IMR-90 (cell line): Measurements from ENCODE around the gene MEGF9. TPM values are rescaled to one million over a fixed set of nuclear protein-coding genes. Genes with fewer than 3 reads are reported as not detected.

Experiments
- ATAC-seq: fragments of 200-7000 bp; cut with Tn5 transposase; 2 replicates; pipeline ENCODE4 v1.9.1; 2020; ENCODE audit warnings: low read depth, mild to moderate bottlenecking, moderate library complexity
- BruUV-seq: library from RNA; stranded (reverse); fragments of 400-500 nt; replicated peaks from 2 replicates; lab custom pipeline; 2021; lab: Mats Ljungman, UMichigan
- CTCF ChIA-PET: fragments of 300-600 bp; formaldehyde crosslinking; extraction: SDS; loops from one replicate; lab custom pipeline; 2021; ENCODE audit warnings: antibody characterized with exemption; lab: Yijun Ruan, JAX
- POLR2A ChIA-PET: fragments of 300-600 bp; sonication (Branson Sonifier 250); formaldehyde crosslinking; loops from one replicate; lab custom pipeline; 2022; ENCODE audit warnings: antibody characterized with exemption; ENCODE audit not compliant: unreplicated experiment; lab: Charles Lee
- DNase-seq: peaks from one replicate; pipeline ENCODE4 v3.0.0; 2013
- H2AFZ ChIP-seq: replicated peaks from 2 replicates; pipeline ENCODE3; 2013; ENCODE audit warnings: low read length, mild to moderate bottlenecking; ENCODE audit not compliant: poor library complexity
- H2AK5ac ChIP-seq: 2 replicates; pipeline ENCODE4 v1.6.1; 2013; ENCODE audit warnings: low read depth, low read length, inconsistent platforms
- H2AK9ac ChIP-seq: replicated peaks from 2 replicates; pipeline ENCODE3; 2013; ENCODE audit warnings: mild to moderate bottlenecking, low read depth, low read length, moderate library complexity; ENCODE audit not compliant: poor library complexity
- H2BK120ac ChIP-seq: 2 replicates; pipeline ENCODE4 v1.6.1; 2013; ENCODE audit warnings: low read depth, low read length, inconsistent platforms
- H2BK15ac ChIP-seq: 3 replicates; pipeline ENCODE4 v1.6.1; 2013; ENCODE audit warnings: low read depth, low read length, inconsistent platforms
- H2BK20ac ChIP-seq: 2 replicates; pipeline ENCODE4 v1.6.1; 2013; ENCODE audit warnings: low read depth, mild to moderate bottlenecking, inconsistent platforms, low read length, moderate library complexity
- H2BK5ac ChIP-seq: 2 replicates; pipeline ENCODE4 v1.6.1; 2013; ENCODE audit warnings: mild to moderate bottlenecking, low read depth, low read length, inconsistent platforms; ENCODE audit not compliant: poor library complexity, severe bottlenecking
- H3K14ac ChIP-seq: replicated peaks from 2 replicates; pipeline ENCODE4 v1.6.1; 2013; ENCODE audit warnings: low read depth, low read length, inconsistent platforms
- H3K18ac ChIP-seq: 2 replicates; pipeline ENCODE4 v1.6.1; 2013; ENCODE audit warnings: low read depth, low read length, control low read depth
- H3K23ac ChIP-seq: 2 replicates; pipeline ENCODE4 v1.6.1; 2013; ENCODE audit warnings: low read depth, low read length, inconsistent platforms
- H3K27ac ChIP-seq: 2 replicates; pipeline ENCODE4 v1.5.1; 2013; ENCODE audit warnings: mild to moderate bottlenecking, control low read depth, low read length; ENCODE audit not compliant: insufficient read depth
- H3K27me3 ChIP-seq: 2 replicates; pipeline ENCODE4 v1.6.1; 2013; ENCODE audit warnings: low read length; ENCODE audit not compliant: control insufficient read depth, insufficient read depth
- H3K36me3 ChIP-seq: 2 replicates; pipeline ENCODE4 v1.6.1; 2013; ENCODE audit warnings: low read length, mixed read lengths; ENCODE audit not compliant: control insufficient read depth, insufficient read depth
- H3K4ac ChIP-seq: 2 replicates; pipeline ENCODE4 v1.6.1; 2013; ENCODE audit warnings: low read depth, low read length, inconsistent platforms
- H3K4me1 ChIP-seq: 2 replicates; pipeline ENCODE4 v1.6.1; 2013; ENCODE audit warnings: low read length, mixed read lengths; ENCODE audit not compliant: control insufficient read depth, insufficient read depth
- H3K4me2 ChIP-seq: 2 replicates; pipeline ENCODE4 v1.6.1; 2013; ENCODE audit warnings: low read depth, mild to moderate bottlenecking, control low read depth, low read length, moderate library complexity
- H3K4me3 ChIP-seq: 2 replicates; pipeline ENCODE4 v1.5.1; 2013; ENCODE audit warnings: low read depth, mild to moderate bottlenecking, control low read depth, low read length, moderate library complexity; ENCODE audit not compliant: insufficient read depth
- H3K56ac ChIP-seq: 2 replicates; pipeline ENCODE4 v1.6.1; 2013; ENCODE audit warnings: low read length, inconsistent platforms; ENCODE audit not compliant: insufficient read depth; ENCODE audit errors: extremely low read depth
- H3K79me1 ChIP-seq, 2 experiments: 2 replicates each; pipeline ENCODE4 v1.6.1; 2013; ENCODE audit warnings: low read length in 2 of 2, inconsistent platforms in 1 of 2, low read depth in 1 of 2
- H3K9ac ChIP-seq: 2 replicates; pipeline ENCODE4 v1.6.1; 2013; ENCODE audit warnings: low read depth, low read length, control low read depth
- H3K9me1 ChIP-seq: 2 replicates; pipeline ENCODE4 v1.6.1; 2013; ENCODE audit warnings: low read length, inconsistent platforms; ENCODE audit not compliant: insufficient read depth
- H3K9me3 ChIP-seq: 2 replicates; pipeline ENCODE4 v1.6.1; 2013; ENCODE audit warnings: low read length; ENCODE audit not compliant: control insufficient read depth, insufficient read depth
- H4K20me1 ChIP-seq: 2 replicates; pipeline ENCODE4 v1.6.1; 2013; ENCODE audit warnings: low read length, inconsistent platforms; ENCODE audit not compliant: insufficient read depth
- H4K5ac ChIP-seq: 2 replicates; pipeline ENCODE4 v1.6.1; 2013; ENCODE audit warnings: mild to moderate bottlenecking, low read depth, low read length, control low read depth
- H4K8ac ChIP-seq, 2 experiments: 2 replicates each; pipeline ENCODE4 v1.6.1; 2013; ENCODE audit warnings: low read depth in 2 of 2, low read length in 2 of 2, control low read depth in 1 of 2, inconsistent platforms in 1 of 2
- H4K91ac ChIP-seq: 2 replicates; pipeline ENCODE4 v1.6.1; 2013; ENCODE audit warnings: low read depth, low read length, inconsistent platforms; ENCODE audit not compliant: insufficient read depth
- BHLHE40 ChIP-seq: fragments of 150-350 bp; IDR thresholded peaks from 2 replicates; pipeline ENCODE4 v1.6.1; 2016; ENCODE audit warnings: mild to moderate bottlenecking, low read depth, low read length
- CEBPB ChIP-seq: IDR thresholded peaks from 2 replicates; pipeline ENCODE4 v1.6.1; 2012; ENCODE audit warnings: low read depth, low read length, improper control_type of control experiment
- CHD1 ChIP-seq: IDR thresholded peaks from 2 replicates; pipeline ENCODE4 v1.6.1; 2012; ENCODE audit warnings: low read depth, low read length, improper control_type of control experiment
- ELK1 ChIP-seq: fragments of 150-350 bp; IDR thresholded peaks from 2 replicates; pipeline ENCODE4 v1.6.1; 2016; ENCODE audit warnings: low read depth, mild to moderate bottlenecking, low read length, moderate library complexity, borderline replicate concordance
- MXI1 ChIP-seq: IDR thresholded peaks from 2 replicates; pipeline ENCODE4 v1.6.1; 2012; ENCODE audit warnings: low read depth, mild to moderate bottlenecking, low read length, moderate library complexity, borderline replicate concordance
- POLR2A ChIP-seq: IDR thresholded peaks from 2 replicates; pipeline ENCODE4 v1.6.1; 2012; ENCODE audit warnings: mild to moderate bottlenecking, low read depth, low read length
- RAD21 ChIP-seq: IDR thresholded peaks from 2 replicates; pipeline ENCODE4 v1.6.1; 2012; ENCODE audit warnings: low read length, improper control_type of control experiment
- USF2 ChIP-seq: fragments of 150-350 bp; IDR thresholded peaks from 2 replicates; pipeline ENCODE4 v1.6.1; 2017; ENCODE audit warnings: mild to moderate bottlenecking, antibody characterized with exemption, low read length, low read depth
- WGBS, 2 experiments: methylation state at CpG; one replicate each; pipeline versions ENCODE4 v1.1.5 to v1.1.7; 2013; ENCODE audit warnings: missing lambda C conversion rate in 2 of 2; ENCODE audit not compliant: insufficient read length in 1 of 2; ENCODE audit errors: extremely low coverage in 2 of 2; 5-methylcytosine and 5-hydroxymethylcytosine counted together
- dilution Hi-C: fragments of 300-500 bp; cut with HindIII; formaldehyde crosslinking; loops from one replicate; pipeline ENCODE4 v1.14.3; 2018; ENCODE audit warnings: low sequenced_read_pairs; ENCODE audit not compliant: unreplicated experiment
- in situ Hi-C: fragments of 300-500 bp; cut with MboI; formaldehyde crosslinking; loops from 3 replicates; pipeline ENCODE4 v1.14.3; 2019; ENCODE audit warnings: low sequenced_read_pairs, inconsistent platforms, mixed read lengths
- intact Hi-C: fragments of 100-400 bp; cut with micrococcal nuclease; formaldehyde crosslinking; loops from 2 replicates; pipeline ENCODE4 v1.10.0; 2022
- polyA plus RNA-seq, 3 experiments: library from polyadenylated mRNA; depleted of rRNA; stranded (reverse); fragments of >200 nt; gene quantifications; 2 replicates each; pipeline ENCODE4 v1.2.3, GENCODE V29; 2012; ENCODE audit warnings: low replicate concordance in 1 of 3
- total RNA-seq: library from RNA; depleted of rRNA; stranded (reverse); fragments of >200 nt; gene quantifications from 2 replicates; pipeline ENCODE4 v1.2.3, GENCODE V29; 2012
- TF ChIP-seq, protein P1 (sequence below): conservative IDR thresholded peaks from 2 replicates; pipeline ENCODE4 v1.5.1; 2012; ENCODE audit warnings: mild to moderate bottlenecking, low read depth, low read length, improper control_type of control experiment

Gene MEGF9
- total and polyA plus RNA-seq, 2 of the 4 experiments (the other 2 are of a cell fraction), result 3.4 TPM

GRCh38 chr9:120645760-120646159 lies 68.5 kb downstream of the MEGF9 start:
- in situ Hi-C loops, result no loop called here
- no peak overlapping the region for H3K56ac ChIP-seq
- no peak overlapping the region for H3K14ac ChIP-seq
- H2AK9ac ChIP-seq, result no peak overlapping the region
- H2BK120ac ChIP-seq, result no peak overlapping the region
- ChIA-PET CTCF (no interaction called here), POLR2A (no interaction called here)
- no peak for ATAC-seq
- H3K9me1 ChIP-seq, result no peaks in the 10 kb centered on the region
- no peaks in the 10 kb centered on the region; the same call in 1 of the 2 replicates for H4K20me1 ChIP-seq
- no peak overlapping the region for H3K18ac ChIP-seq
- H3K27me3 ChIP-seq, result no peaks in the 10 kb centered on the region
- no peak overlapping the region for H3K23ac ChIP-seq
- H3K79me1 ChIP-seq, result no peaks in the 10 kb centered on the region; a peak in 2 of 4 replicates
- H2AFZ ChIP-seq, result no peak overlapping the region
- H3K4me3 ChIP-seq, result no peak overlapping the region
- no peak overlapping the region for H4K91ac ChIP-seq
- H3K4me1 ChIP-seq, result peaks cover 6% of the 10 kb centered on the region
- H2BK5ac ChIP-seq, result no peak overlapping the region
- peaks cover 2% of the 10 kb centered on the region; the same call in 1 of the 2 replicates for H3K36me3 ChIP-seq
- H2AK5ac ChIP-seq, result no peak overlapping the region
- no peak overlapping the region for H2BK20ac ChIP-seq
- H3K4me2 ChIP-seq, result no peak overlapping the region
- H3K9ac ChIP-seq, result no peak overlapping the region
- H3K9me3 ChIP-seq, result no peaks in the 10 kb centered on the region
- no peak for DNase-seq
- no peak overlapping the region for H4K8ac ChIP-seq
- H3K4ac ChIP-seq, result no peak overlapping the region
- H3K27ac ChIP-seq, result no peak overlapping the region
- intact Hi-C loops, result no loop called here
- no TSS peak for BruUV-seq
- WGBS, 2 experiments, result 100% methylated on average over 1 of the region's 1 CpG; no CpG with 5 or more reads in 1 of the 2 experiments
- TF ChIP-seq CHD1, result no peak
- no peak for TF ChIP-seq BHLHE40
- TF ChIP-seq MXI1, result no peak
- no peak for TF ChIP-seq POLR2A
- TF ChIP-seq ELK1, result no peak
- no peak for TF ChIP-seq CEBPB
- TF ChIP-seq RAD21, result no peak
- TF ChIP-seq, protein P1, sequence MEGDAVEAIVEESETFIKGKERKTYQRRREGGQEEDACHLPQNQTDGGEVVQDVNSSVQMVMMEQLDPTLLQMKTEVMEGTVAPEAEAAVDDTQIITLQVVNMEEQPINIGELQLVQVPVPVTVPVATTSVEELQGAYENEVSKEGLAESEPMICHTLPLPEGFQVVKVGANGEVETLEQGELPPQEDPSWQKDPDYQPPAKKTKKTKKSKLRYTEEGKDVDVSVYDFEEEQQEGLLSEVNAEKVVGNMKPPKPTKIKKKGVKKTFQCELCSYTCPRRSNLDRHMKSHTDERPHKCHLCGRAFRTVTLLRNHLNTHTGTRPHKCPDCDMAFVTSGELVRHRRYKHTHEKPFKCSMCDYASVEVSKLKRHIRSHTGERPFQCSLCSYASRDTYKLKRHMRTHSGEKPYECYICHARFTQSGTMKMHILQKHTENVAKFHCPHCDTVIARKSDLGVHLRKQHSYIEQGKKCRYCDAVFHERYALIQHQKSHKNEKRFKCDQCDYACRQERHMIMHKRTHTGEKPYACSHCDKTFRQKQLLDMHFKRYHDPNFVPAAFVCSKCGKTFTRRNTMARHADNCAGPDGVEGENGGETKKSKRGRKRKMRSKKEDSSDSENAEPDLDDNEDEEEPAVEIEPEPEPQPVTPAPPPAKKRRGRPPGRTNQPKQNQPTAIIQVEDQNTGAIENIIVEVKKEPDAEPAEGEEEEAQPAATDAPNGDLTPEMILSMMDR, result no peak
- TF ChIP-seq USF2, result no peak
- dilution Hi-C loops, result no loop called here
- no peak overlapping the region for H4K5ac ChIP-seq
- H2BK15ac ChIP-seq, result no peak overlapping the region
